ENCODE results near the gene LEMD2. TPM values are rescaled to one million over a fixed set of nuclear protein-coding genes. Genes with fewer than 3 reads are reported as not detected.

The LEMD2 gene
- total and polyA plus RNA-seq, 9 of the 15 experiments (the other 6 are each of a cell fraction or from before 2014, with no cell fraction given): 0.32 to 46.3 (median 30.8) TPM

DNA sequence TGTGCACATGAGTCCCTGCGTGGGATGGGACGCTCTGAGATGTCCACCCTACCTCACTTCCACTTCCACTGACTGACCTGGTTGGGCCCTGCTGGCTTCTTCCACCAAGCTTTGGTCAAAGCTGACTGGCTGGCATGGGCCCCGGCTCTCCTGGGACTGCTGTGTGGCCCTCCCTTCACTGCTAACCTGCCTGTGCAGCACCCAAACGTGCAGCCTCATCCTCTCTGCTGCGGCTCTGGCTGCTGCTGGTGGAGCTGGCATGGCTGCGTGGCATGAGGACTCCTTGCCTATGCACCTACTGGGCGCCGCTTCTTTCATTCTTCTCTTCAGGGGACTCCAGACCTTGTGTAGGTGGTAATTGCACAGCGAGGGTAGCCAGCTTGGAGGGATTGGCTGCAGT, 23.6 kb downstream of the LEMD2 start:
- H3K9ac ChIP-seq (ENCODE audit: insufficient read depth in 1 of 2, low read depth in 2 of 2, low read length in 2 of 2): no peak overlapping the region
- no TSS peak for BruUV-seq (replicated peaks)
- intact Hi-C loops (cut with micrococcal nuclease): no loop called here
- H3K27me3 ChIP-seq (ENCODE audit: control insufficient read depth in 2 of 2, insufficient read depth in 2 of 2, low read length in 2 of 2): peaks cover 26 to 67% of the 10 kb centered on the region in 2 experiments
- no peaks in the 10 kb centered on the region for H3K9me3 ChIP-seq (replicated peaks; ENCODE audit: control insufficient read depth, insufficient read depth, low read depth, low read length)
- POLR2A ChIA-PET: no interaction called here
- no peak for ATAC-seq
- peaks cover 0 to 16% of the 10 kb centered on the region in 2 experiments; a peak in 2 of 5 replicates for H3K4me1 ChIP-seq (replicated peaks in 1 of 2; ENCODE audit: control insufficient read depth in 2 of 2, insufficient read depth in 2 of 2, low read length in 2 of 2)
- no peak for TF ChIP-seq FOSL1 (tag; conservative IDR thresholded peaks at IDR 0.05)
- no peak for TF ChIP-seq STAT5B (CRISPR knock-in tag; IDR thresholded peaks at IDR 0.05)
- TF ChIP-seq TEAD4 (IDR thresholded peaks at IDR 0.05; ENCODE audit: low read length): no peak
- TF ChIP-seq TEAD4 (CRISPR knock-in tag; IDR thresholded peaks at IDR 0.05; ENCODE audit: borderline replicate concordance): no peak
- TF ChIP-seq KDM4B (IDR thresholded peaks at IDR 0.05; ENCODE audit: borderline replicate concordance in 2 of 2, low read depth in 1 of 2): no peak
- no peak for TF ChIP-seq NBN (IDR thresholded peaks at IDR 0.05; ENCODE audit: low read depth)
- no peak for TF ChIP-seq ZNF644 (tag; IDR thresholded peaks at IDR 0.05; ENCODE audit: low read depth)
- no peak for TF ChIP-seq WHSC1 (IDR thresholded peaks at IDR 0.05; ENCODE audit: low read length)
- no peak for TF ChIP-seq HLTF (IDR thresholded peaks at IDR 0.05)
- TF ChIP-seq, protein P1, sequence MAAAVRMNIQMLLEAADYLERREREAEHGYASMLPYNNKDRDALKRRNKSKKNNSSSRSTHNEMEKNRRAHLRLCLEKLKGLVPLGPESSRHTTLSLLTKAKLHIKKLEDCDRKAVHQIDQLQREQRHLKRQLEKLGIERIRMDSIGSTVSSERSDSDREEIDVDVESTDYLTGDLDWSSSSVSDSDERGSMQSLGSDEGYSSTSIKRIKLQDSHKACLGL (CRISPR knock-in tag; IDR thresholded peaks at IDR 0.05; ENCODE audit: borderline replicate concordance, poor library complexity, severe bottlenecking): no peak
- TF ChIP-seq HNRNPL (IDR thresholded peaks at IDR 0.05; ENCODE audit: low read depth, low read length): no peak
- no peak for TF ChIP-seq L3MBTL2 (IDR thresholded peaks at IDR 0.05)
- no peak for TF ChIP-seq BCOR (IDR thresholded peaks at IDR 0.05)
- TF ChIP-seq ZNF407 (IDR thresholded peaks at IDR 0.05; ENCODE audit: low read depth): no peak
- no peak for TF ChIP-seq TAF7 (tag; IDR thresholded peaks at IDR 0.05)
- no peak overlapping the region for H3K27ac ChIP-seq (ENCODE audit: extremely low read depth, low read depth, low read length)
- H4K20me1 ChIP-seq (replicated peaks; ENCODE audit: control insufficient read depth, insufficient read depth, low read length): peaks cover 12% of the 10 kb centered on the region; the same call in 1 of the 2 replicates
- H2AFZ ChIP-seq (ENCODE audit: low read depth, low read length): no peak overlapping the region
- H3K4me3 ChIP-seq: no peak overlapping the region
- no peaks in the 10 kb centered on the region for H3K36me3 ChIP-seq (ENCODE audit: control insufficient read depth, insufficient read depth, low read length)
- H3K9me1 ChIP-seq (ENCODE audit: control insufficient read depth, insufficient read depth, low read length): no peaks in the 10 kb centered on the region
- CTCF ChIA-PET (ENCODE audit: low intra/inter-chr PET ratio): interaction anchor here (0.9 kb wide), 1 partner anchor 41 kb away, joined by 3 read pairs; no protein-coding TSS in a partner anchor
- DNase-seq (ENCODE audit: extremely low read depth in 1 of 4, low spot score in 3 of 4): no peak
- no peak for FAIRE-seq
- no peak overlapping the region for H3K4me2 ChIP-seq (ENCODE audit: insufficient read depth, low read length)
- 5% methylated on average over 9 of the region's 9 CpGs for WGBS (ENCODE audit: insufficient coverage, low coverage, missing lambda C conversion rate)
- in situ Hi-C loops (cut with MboI): no loop called here
- H3K79me2 ChIP-seq (ENCODE audit: control insufficient read depth, insufficient read depth, low read length): no peaks in the 10 kb centered on the region

All from K562 (cell line).